ENCODE measurements around the gene TFAM.

TFAM gene

DNA sequence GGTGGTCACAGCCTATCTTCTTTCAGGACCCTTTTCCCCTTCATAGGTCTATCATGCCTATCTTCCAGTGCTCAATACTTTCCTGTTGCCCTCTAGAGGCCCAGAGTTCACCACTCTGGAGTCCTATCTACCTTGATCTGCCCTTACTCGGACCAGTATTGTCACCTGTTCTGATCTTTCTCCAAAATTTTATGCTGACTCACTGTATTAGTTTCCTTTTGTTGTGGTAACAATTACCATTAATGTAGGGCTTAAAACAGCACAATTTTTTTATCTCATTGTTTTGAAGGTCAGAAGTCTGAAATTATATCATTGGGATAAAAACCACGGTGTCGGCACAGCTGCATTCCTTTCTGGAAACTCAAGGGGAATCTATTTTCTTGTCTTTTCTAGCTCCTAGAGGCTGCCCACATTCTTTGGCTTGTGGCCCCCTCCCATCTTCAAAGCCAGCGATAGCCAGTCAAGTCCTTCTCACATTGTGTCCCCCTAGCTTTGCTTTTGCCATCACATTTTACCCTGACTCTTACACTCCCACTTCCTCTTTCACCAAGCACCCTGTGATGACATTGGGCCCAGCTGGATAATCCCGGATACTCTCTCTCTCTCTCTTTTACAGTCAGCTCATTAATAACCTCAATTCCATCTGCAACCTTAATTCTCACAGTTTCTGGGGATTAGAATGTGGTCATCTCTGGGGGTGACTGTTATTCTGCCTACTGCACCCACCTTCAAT is 54.6 kb downstream of the TFAM start:
- Histone ChIP-seq H3K4me3 (ENCODE audit: low read length) (no peak overlapping the region), H3K9ac (ENCODE audit: low read length) (no peak overlapping the region), H3K27me3 (ENCODE audit: control insufficient read depth, insufficient read depth, low read length) (no peaks in the 10 kb centered on the region), H3K9me3 (ENCODE audit: control insufficient read depth, low read length) (no peaks in the 10 kb centered on the region), H3K4me1 (ENCODE audit: control insufficient read depth, insufficient read depth, low read length) (no peaks in the 10 kb centered on the region), H3K36me3 (ENCODE audit: control insufficient read depth, insufficient read depth, low read length) (no peaks in the 10 kb centered on the region)

DNA sequence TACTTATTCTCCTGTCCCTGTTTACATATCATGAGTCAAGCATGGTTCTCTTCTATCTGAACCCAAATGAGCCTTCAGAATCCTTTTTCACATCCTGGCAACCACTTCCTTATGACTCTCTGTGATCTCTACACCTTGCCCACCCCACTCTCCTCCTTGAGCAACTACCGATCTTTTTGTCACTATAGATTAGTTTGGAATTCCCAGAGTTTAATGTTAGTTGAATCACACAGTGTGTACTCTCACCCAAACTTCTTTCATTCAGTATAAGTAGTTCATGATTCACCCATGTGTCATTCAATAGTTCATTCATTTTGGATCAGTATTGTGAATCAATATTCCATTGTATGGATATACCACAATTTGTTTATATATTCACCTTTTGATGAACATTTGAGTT is 55.3 kb downstream of the TFAM start:
- Histone ChIP-seq H3K9ac (ENCODE audit: low read length) (no peak overlapping the region), H3K9me3 (ENCODE audit: control insufficient read depth, low read length) (no peaks in the 10 kb centered on the region)

DNA sequence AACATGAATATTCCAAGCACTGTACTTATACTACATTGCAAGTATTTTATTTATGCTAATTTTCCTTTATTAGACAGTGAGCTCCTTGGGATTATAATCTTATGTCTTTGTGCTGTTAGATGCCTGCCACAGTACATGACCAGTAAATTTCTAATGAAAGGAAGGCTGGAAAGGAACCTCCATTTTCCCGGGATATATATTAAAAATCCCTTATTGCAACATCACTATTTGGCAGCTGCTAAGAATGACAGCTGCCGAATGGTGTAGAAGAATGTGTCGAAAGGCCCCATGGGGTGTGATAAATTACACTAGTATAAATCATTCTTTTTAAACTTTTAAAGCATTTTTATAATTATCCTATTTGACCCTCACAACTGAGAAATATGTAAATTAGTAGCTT is 59.1 kb downstream of the TFAM start:
- no peaks in the 10 kb centered on the region for H3K4me1 ChIP-seq (ENCODE audit: control insufficient read depth, insufficient read depth, low read length)
- no peak overlapping the region for H3K4me3 ChIP-seq (ENCODE audit: low read length)
- H3K9ac ChIP-seq (ENCODE audit: low read length) = no peak overlapping the region
- H3K9me3 ChIP-seq (ENCODE audit: control insufficient read depth, low read length) = no peaks in the 10 kb centered on the region
- no peaks in the 10 kb centered on the region for H3K27me3 ChIP-seq (ENCODE audit: control insufficient read depth, insufficient read depth, low read length)
- no peaks in the 10 kb centered on the region for H3K36me3 ChIP-seq (ENCODE audit: control insufficient read depth, insufficient read depth, low read length)

More for the DNA sequence above, 55.3 kb downstream of the TFAM start:
- no peaks in the 10 kb centered on the region for H3K36me3 ChIP-seq (ENCODE audit: control insufficient read depth, insufficient read depth, low read length)
- H3K27me3 ChIP-seq (ENCODE audit: control insufficient read depth, insufficient read depth, low read length) = no peaks in the 10 kb centered on the region
- no peak overlapping the region for H3K4me3 ChIP-seq (ENCODE audit: low read length)
- no peaks in the 10 kb centered on the region for H3K4me1 ChIP-seq (ENCODE audit: control insufficient read depth, insufficient read depth, low read length)

DNA sequence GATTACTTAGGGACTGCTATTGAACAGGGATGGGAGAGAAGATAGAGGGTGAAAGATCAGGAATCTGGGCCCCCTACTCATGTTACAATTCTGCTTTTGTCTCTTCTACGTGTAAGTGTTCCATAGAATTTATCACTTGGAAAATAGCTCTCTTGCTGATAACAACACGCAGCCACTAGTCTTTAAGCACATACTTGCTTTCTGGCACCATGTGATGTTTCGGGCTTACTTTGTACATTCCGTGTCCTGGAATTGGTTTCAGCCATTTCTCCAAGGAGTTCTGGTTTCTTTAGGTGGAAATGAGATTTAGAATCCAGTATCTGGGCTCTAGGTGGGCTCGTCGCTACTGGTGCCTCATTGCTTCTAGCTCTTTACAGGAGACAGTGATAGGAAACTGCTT is 59.7 kb downstream of the TFAM start:
- H3K4me3 ChIP-seq (ENCODE audit: low read length) = no peak overlapping the region
- H3K9me3 ChIP-seq (ENCODE audit: control insufficient read depth, low read length) = no peaks in the 10 kb centered on the region
- H3K9ac ChIP-seq (ENCODE audit: low read length) = no peak overlapping the region
- H3K36me3 ChIP-seq (ENCODE audit: control insufficient read depth, insufficient read depth, low read length) = no peaks in the 10 kb centered on the region
- H3K27me3 ChIP-seq (ENCODE audit: control insufficient read depth, insufficient read depth, low read length) = no peaks in the 10 kb centered on the region
- no peaks in the 10 kb centered on the region for H3K4me1 ChIP-seq (ENCODE audit: control insufficient read depth, insufficient read depth, low read length)

DNA sequence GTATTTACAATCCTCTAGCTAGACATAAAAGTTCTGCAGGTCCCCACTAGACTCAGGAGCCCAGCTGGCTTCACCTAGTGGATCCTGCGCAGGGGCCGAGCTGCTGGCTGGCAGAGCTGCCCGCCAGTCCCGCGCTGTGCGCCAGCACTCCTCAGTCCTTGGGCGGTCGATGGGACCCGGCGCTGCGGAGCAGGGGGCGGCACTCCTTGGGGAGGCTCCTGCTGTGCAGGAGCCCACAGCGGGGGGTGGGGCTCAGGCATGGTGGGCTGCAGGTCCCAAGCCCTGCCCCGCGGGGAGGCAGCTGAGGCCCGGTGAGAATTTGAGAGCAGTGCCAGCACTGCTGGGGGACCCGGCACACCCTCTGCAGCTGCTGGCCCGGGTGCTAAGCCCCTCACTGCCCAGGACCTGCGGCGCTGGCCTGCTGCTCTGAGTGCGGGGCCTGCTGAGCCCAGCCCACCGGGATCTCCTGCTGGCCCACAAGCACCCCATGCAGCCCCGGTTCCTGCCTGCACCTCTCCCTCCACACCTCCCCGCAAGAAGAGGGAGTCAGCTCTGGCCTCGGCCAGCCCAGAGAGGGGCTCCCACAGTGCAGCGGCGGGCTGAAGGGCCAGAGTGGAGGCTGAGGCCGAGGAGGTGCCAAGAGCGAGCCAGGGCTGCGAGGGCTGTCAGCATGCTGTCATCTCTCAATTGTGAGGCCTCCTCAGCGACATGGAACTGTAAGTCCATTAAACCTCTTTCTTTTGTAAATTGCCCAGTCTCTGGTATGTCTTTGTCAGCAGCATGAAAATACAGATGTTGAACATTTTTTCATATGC is 63.1 kb downstream of the TFAM start:
- no peak overlapping the region for H3K9ac ChIP-seq (ENCODE audit: low read length)
- no peaks in the 10 kb centered on the region for H3K9me3 ChIP-seq (ENCODE audit: control insufficient read depth, low read length)
- no peaks in the 10 kb centered on the region for H3K36me3 ChIP-seq (ENCODE audit: control insufficient read depth, insufficient read depth, low read length)
- no peaks in the 10 kb centered on the region for H3K27me3 ChIP-seq (ENCODE audit: control insufficient read depth, insufficient read depth, low read length)
- no peak overlapping the region for H3K4me3 ChIP-seq (ENCODE audit: low read length)
- H3K4me1 ChIP-seq (ENCODE audit: control insufficient read depth, insufficient read depth, low read length) = no peaks in the 10 kb centered on the region
